IPS DF 19.7 (cell line): ENCODE data around the gene FLVCR1.
A peak's percentile ranks its signal among the peaks of the same experiment; 100 is the strongest.

Experiments
- DNase-seq: peaks from one replicate; pipeline ENCODE4 v3.0.0-alpha.2; 2013; ENCODE audit warnings: low read depth, low spot score

FLVCR1 gene

DNA sequence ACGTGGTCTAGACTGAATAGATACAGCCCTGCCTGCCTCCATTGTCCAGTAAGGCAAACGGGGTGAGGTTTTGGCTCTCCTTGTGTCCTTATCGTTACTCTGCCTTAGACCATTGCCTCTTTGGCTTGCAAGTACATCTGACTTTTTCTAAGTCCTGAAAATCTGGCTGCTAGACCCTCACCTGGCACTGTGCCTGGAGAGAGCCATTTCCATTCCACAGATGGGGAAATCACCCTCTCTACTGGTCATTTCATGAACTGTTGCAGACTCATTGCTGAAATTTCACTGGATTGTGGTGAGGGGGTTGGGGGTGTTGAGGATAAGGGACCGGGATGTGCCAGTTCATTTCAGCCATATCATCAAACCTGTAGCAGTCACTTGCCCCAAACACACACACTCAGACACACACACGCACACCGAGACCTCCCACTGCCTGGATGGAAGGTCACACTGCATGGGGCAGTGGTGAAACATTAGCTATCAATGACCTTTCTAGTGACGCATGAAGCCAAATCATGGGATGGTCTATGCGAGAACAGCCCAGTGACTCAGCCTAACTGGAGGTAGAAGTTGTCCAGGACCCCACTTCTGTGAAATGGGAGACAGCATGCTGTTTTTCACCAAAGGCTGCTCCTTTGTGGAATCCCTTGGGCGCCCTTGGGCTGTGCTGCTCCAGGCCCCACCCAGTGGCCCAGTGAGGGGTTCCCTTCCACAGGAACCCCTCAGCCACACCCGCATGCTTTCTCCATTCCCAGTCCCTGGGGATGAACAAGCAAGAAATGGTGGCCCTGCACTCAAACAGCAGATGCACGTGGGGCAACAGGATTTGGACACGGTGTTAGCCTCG lies 57.4 kb downstream of the FLVCR1 start:
- no peak for DNase-seq

DNA sequence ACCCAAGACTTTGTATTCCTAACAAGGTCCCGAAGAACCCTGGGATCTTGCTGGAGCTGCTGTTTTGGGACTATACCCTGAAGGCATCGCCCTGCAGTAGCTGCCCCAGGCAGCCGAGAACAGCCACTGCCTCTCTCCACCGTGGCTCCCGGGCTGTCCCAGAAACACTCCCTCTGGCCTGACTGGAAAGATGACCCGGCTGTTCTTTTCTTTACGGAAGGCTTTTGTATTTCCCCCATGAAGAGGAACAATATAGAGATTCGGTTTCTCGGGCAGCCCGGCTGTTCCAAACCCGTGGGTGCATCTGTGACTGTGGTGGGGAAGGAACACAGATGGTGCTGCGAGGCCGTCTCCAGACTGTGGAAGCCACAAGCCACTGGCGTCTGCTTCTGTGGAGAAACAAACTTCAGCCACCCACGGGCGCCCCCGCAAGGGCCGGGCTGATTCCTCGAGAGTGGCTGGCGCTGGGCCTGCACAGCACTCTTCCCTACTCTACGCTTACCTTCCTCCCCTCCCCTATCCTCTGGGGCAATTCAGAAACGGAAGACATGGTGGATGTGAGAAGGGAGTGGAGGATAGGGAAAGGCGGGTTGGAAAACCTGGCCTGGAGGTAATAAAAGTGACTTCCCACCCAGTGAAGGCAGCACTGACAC lies 58.5 kb downstream of the FLVCR1 start:
- peak; percentile 91 for DNase-seq

DNA sequence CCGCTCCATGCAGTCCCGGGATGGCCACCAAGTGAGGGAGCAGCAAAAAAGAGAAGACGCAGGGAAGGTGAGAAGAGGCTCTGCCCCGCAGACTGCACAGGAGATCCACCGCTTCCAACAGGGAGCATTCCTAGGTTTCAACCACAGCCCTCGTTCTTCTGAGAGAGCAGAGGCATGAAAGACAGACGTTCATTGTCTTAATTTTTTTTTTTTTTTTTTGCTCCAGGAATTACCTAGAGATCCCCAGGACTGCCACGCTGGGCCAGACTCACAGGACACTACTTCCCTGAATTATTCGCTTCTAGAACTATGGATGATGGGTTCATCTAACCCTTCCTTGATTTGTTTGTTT lies 59.0 kb downstream of the FLVCR1 start:
- no peak for DNase-seq

DNA sequence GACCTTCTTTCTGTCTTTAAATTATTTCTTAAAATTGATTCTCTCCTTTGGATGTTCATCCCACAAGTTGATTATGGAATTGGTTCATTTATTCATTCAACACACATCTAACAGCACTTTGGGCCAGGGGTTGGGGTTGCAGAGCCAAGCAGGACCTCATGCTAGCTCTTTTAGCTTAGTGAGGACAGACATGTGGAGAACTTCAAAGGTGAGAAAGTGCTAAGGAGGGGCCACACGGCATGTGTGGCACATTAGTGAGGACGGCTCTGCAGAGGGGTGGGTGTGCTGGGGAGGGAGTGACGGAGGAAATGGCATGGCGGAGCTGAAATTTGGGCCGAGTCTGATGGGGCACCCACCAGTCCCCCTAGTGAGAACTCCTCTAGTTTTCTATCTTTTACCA lies 59.8 kb downstream of the FLVCR1 start:
- no peak for DNase-seq

DNA sequence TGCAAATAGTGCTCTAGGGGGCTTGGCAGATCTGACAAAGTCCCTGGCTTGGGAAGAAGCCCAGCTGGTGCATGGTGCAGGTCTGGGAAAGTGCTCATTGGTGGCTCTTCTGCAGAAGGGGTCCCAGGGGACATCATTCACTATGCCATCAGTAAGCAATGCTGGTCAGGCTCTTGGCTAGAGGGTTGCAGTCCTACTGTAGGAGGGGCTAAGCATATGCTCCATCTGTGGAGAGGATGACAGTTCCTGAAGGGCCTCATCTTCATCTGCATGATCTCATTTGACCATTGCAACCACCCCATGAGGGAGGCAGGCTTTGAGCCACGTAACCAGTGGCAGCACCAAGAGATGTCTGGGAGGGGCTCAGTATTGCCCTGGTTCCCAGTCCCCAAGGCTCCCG lies 60.7 kb downstream of the FLVCR1 start:
- no peak for DNase-seq

DNA sequence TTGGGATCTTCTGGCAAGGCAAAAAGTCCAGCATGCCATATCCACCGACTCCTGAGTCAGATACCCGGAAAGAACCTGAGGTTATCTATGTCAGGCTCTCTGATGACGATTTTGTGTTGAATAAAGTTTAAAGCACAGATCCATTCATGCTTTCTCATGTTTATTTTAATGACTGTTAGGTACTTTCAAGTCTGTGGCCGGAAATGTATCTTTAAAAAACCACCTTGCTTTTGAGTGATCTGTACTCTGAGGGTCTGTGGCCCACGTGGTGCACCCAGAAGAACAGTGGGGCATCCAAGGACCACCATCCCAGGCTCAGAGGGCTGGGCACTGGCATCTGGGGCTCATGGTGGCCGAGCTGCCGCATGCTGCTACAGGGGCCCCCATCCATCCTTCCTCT lies 62.2 kb downstream of the FLVCR1 start:
- DNase-seq, result no peak

DNA sequence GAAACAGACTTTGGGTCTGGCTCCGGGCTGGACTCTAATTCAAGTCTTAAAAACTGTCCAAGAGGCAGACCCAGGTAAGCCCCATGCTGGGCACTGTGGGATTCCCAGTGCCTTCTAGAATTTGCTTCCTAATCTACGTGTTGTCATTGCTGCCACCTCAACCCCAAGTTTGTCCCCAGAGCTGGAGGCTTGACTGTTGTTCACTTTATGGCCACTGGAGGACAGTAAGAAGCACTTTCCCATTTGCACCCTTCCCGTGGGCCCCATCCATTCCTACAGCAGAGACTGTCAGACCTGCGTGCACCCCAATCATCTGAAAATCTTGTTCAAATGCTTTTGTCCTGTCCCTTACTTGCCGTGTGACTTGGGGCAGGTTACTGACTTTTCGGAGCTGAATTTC lies 62.8 kb downstream of the FLVCR1 start:
- DNase-seq, result no peak

DNA sequence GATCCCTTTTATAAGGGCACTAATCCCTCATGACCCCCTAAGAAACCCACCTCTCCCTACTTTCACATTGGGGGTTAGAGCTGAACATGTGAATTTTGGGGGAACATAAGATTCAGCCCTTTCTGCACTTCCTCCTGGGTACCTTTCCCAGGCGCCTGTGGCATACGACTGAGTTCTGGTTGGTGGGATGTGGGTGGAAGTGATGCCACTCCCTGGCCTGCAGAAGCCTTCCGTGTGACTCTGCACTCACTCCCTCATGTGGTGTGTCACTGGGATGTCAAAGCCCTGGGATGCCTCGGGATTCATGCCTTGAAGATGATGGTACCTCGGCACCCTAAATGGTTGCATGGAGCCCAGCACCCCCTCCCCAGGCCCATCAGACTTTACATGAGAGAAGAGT lies 63.9 kb downstream of the FLVCR1 start:
- DNase-seq, result no peak

DNA sequence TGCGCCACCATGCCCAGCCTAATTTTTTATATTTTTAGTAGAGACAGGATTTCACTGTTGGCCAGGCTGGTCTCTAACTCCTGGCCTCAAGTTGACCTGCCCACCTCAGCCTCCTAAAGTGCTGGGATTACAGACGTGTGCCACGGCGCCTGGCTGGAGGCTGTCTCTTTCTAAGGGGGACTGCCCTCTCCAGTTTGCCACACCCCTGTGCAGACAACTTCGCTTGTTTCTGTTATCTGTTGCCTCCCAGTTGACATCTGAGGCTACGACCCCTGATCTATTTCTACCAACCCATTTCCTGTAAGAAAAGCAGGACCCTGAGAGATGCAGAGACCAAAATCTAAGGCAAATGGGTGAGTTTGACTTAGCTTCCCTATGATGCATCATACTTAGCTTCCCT lies 68.3 kb downstream of the FLVCR1 start:
- no peak for DNase-seq

DNA sequence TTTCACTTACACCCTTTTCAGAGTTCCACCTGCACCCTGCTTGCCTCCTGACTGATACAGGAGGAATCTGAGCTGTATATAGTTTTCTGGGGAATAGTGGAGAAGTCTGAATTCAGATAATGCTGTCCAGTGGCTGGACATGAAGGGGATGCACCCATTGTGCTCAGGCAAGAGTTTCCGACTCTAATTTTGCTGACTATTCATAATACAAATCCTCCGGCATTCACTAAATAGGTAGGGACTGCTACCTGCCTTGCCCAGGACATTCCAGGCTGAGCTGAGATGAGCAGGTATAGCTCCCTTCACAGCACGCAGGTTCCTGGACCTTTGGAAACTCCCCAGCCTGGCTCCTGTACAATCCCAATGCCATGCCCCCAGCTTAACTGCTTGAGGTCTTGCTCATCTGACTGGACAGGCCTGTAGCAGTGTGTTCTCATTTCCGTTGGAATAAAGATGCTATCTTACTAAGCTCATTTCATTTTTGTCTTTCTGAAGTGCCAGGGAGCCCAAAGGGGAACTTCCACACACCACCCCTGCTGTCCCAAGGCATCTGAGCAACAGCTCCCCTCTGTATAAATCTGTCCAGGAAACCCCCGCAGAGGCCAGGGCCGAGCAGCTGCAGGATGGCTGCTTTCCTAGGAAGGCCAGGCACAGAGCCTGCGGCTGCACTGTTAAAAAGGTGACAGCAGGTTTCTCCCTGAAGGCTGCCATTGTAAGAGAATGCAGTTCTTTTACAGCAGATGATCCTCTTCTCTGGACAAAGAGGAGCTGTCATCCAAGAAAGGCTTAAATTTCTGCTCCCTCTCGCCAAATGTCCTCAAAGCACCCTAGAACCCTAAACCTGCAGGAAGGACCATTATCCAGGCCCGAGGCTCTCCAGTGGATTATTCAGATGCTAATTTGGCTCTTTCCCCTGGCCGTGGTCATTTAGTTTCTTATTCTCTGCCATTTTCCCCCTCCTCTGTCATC lies 70.5 kb downstream of the FLVCR1 start:
- DNase-seq, result no peak

DNA sequence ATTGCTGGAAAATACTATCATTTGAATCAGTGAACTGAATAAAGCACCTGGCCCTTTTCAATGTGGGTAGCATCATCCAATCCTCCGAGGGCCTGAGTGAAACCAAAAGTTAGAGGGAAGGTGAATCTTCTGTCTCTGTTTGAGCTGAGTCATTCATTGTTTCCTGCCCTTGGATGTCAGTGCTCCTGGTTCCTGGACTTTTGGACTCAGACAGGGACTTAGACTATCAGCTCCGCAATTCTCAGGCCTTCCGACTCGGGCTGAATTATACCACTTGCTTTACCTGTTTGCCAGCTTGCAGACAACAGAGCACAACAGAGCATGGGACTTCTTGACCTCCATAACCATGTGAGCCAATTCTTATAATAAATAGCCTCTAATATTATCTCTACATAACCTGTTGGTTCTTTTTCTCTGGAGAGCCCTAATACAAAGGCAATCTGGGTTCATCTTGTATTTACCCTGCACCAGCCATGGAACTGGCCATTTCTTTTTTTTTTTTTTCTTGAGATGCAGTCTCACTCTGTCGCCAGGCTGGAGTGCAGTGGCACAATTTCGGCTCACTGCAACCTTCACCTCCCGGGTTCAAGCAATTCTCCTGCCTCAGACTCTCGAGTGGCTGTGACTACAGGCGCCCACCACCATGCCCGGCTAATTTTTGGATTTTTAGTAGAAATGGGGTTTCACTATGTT lies 73.1 kb downstream of the FLVCR1 start:
- DNase-seq, result no peak

DNA sequence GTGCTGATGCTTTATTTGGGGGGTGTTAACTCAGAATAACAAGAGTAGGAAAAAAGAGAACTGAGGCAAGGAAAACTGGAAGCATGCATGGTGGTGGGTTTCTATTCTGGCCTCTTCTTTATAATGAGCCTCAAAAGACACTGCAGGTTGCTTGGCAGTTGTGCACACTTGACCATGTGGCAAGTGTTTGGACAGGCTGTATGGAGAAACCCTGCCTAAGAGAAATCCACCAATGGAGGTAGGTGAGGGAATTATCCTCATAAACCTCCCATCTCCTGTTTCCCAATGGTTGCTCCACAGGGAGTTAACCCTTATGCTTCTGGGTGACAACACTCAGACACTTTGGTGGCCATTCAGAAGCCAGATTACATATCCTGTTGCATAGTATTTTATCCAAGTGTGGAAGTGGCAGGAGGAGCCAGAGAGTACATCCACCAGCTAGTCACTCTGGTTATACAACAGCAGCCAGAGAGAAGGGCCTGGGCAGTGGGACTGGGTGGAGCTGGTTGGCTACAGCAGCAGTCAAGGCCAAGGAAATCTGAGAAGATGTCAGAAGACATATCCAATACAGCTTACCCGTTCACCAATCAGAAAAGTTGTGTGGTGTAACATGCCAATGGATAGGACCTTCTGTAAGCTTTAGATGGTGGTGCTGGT lies 75.9 kb downstream of the FLVCR1 start:
- no peak for DNase-seq

DNA sequence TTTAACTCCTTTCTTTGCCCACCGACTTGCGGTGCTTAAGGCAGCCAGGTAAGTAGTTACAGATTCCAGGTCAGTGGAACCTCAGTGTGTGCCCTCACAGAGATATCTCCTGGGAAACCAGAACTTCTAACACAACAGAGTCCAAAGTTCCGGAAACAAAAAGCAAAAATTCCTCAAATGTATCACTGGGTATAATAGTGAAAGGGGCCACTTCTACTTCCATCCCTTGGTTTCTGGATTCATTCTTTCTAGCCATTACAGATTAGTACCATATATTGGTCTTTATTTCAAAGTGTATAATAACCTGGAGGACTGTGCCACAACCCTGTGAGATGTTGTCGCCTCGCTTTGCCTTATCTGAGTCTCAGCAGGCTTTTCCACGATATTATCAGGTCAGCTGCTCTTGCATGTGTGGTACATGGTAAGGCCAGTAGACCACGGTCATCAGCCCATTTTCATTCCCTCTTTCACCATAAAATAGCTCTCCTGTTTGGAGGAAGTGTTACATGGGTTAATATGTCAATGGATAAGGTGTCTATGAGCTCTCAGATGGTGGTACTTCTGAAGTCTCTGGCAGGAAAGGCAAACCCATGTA lies 77.4 kb downstream of the FLVCR1 start:
- DNase-seq, result no peak

DNA sequence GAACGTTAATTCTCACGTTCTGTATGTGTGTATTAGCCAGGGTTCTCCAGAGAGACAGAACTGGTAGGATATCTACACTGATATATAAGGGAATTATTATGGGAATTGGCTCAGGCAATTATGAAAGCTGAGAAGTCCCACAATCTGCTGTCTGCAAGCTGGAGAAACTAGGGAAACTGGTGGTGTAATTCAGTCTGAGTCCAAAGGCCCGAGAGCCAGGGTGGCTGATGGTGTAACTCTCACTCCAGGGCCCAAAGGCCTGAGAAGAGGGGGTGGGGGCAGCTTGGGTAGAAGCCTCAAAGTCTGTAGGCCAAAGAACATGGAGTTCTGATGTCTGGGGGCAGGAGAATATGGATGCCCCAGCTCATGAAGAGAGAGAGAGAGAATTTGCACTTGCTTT lies 79.0 kb downstream of the FLVCR1 start:
- DNase-seq, result no peak

DNA sequence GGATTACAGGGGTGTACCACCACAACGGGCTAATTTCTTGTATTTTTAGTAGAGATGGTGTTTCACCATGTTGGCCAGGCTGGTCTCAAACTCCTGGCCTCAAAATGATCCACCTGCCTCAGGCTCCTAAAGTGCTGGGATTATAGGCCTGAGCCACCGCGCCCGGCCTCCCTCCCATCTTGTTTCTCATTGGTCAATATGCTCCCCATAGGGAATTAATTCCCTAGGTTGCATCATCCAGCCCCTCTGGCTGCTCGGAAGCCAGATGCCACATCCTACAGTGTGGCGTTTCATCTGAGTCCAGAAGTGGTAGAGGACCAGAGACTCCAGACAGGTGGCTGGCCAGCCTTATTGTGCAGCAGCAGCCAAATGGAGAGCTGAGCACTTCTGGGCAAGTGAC lies 80.8 kb downstream of the FLVCR1 start:
- DNase-seq, result no peak

DNA sequence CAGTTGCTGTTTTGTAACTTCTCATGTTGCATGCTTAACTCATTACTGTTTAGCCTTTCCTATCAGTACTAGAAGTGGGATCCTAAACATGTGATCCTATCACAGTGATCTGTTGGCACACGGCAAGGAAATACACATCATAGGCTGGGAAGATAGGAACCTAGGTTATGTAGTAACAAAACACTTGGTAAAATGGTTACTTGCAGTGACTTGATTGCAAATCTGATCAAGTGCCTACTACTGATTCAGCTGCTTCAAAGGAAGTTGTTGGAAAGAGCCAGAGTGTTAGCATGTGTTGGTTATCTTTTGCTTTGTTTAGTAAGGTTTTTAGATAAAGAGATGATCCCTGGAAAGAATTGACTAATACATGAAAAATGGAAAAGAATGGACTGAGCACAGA lies 83.4 kb downstream of the FLVCR1 start:
- DNase-seq, result no peak

DNA sequence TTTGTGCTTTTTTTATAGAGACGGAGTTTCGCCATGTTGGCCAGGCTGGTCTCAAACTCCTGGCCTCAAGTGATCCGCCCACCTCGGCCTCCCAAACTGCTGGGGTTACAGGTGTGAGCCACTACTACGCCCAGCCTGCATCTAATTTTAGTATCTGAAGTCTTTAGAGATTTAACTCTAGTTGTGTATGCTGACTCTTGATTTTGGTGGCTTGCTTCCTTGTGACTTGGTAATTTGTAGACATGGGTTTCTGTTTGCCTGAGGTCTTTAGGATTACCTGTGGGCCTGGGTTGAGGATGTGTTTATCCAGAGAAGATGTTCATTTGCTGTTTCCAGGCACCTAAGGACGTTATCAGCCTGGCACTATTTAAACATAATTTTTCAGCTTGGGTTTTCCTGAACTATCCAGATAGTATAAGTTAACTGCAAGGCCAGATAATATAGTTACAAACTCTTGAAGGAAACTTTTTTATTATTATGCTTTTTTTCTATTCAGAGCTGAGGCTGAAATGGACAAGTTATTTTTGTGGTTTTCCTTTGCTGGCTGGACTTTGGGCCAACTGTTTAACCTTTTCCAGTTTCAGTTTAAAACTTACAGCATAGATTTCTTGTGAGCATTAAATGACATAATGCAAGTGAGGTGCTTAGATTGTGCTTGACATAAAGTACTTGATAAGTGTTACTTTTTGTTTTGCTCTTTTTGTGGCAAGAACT lies 84.8 kb downstream of the FLVCR1 start:
- DNase-seq, result no peak

DNA sequence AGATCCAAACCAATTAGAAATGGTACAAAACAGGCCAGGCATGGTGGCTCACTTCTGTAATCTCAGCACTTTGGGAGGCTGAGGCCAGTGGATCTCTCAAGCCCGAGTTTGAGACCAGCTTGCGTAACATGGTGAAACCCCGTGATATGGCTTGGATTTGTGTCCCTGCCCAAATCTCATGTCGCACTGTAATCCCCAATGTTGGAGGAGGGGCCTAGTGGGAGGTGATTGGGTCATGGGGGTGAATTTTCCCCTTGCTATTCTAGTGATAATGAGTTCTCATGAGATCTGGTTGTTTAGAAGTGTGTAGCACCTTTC lies 85.3 kb downstream of the FLVCR1 start:
- DNase-seq, result no peak

DNA sequence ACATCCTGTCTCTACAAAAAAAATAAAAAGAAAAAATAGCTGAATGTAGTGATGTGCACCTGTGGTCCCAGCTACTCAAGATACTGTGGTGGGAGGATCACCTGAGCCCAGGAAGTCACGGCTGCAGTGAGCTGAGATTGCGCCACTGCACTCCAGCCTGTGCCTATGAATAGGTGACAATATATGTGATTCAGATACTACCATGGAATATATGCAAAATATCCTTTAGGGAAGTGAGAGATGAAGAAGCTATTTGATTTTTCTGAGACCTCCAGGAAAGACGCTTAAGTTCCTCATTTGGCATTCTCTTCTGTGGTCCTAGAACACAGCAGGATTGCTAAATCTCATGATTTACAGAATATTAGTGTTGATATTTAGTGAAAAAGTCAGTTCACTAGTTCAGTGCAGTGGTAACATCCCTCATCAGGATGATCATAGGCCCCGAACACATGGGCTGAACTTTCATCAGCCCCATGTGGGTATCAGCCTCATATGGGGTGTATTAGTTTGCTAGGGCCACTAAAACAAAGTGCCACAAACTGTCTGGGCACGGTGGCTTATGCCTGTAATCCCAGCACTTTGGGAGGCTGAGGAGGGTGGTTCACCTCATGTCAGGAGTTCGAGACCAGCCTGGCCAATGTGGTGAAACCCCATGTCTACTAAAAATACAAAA lies 86.3 kb downstream of the FLVCR1 start:
- DNase-seq, result no peak

DNA sequence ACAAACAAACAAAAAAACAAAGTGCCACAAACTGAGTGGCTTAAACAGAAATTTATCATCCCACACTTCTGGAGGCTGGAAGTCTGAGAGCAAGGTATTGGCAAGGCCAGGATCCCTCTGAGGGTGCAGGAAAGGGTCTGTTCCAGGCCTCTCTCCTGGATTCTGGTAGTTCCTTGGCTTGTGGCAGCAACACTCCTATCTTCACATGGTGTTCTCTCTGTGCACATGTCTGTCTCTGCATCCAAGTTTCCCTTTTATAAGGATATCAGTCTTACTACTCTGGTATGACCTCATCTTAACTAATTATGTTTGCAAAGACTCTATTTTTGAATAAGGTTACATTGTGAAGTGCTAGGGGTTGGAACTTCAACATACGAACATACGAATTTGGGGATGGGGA lies 87.0 kb downstream of the FLVCR1 start:
- DNase-seq, result no peak
